HCT116 (cell line): ENCODE results near the gene HSP90AB1. TPM values are rescaled to one million over a fixed set of nuclear protein-coding genes. Genes with fewer than 3 reads are reported as not detected.

ENCODE experiments used
- ATAC-seq: fragments of 200-7000 bp; cut with Tn5 transposase; 2 replicates; pipeline ENCODE4 v1.9.1; 2020; ENCODE audit warnings: mild to moderate bottlenecking, moderate library complexity
- BruUV-seq: library from RNA; stranded (reverse); fragments of 400-500 nt; replicated peaks from 2 replicates; lab custom pipeline; 2021; lab: Mats Ljungman, UMichigan
- CTCF ChIA-PET: fragments of 300-600 bp; sonication (Branson Sonifier 250); formaldehyde crosslinking; loops from one replicate; lab custom pipeline; 2021; ENCODE audit warnings: antibody characterized with exemption; lab: Charles Lee
- POLR2A ChIA-PET: fragments of 300-600, 350-600 bp; sonication (Branson Sonifier 250); formaldehyde crosslinking; loops from one replicate; lab custom pipeline; 2021; ENCODE audit warnings: antibody characterized with exemption; lab: Charles Lee
- RAD21 ChIA-PET, 2 experiments: fragments of 300-600 bp; sonication (Branson Sonifier 250); formaldehyde crosslinking; loops; one replicate each; lab custom pipeline; 2023; ENCODE audit warnings: low total read pairs in 2 of 2; ENCODE audit not compliant: uncharacterized antibody in 2 of 2, unreplicated experiment in 2 of 2, low non-redundant PET in 1 of 2; lab: Charles Lee
- DNase-seq: peaks from one replicate; pipeline ENCODE4 v3.0.0-alpha.2; 2010; ENCODE audit warnings: low read depth, low spot score
- H2AFZ ChIP-seq: fragments of 200-600 bp; shearing (Covaris generic), sonication (generic); 2 replicates; pipeline ENCODE4 v1.6.1; 2017; ENCODE audit warnings: low read depth, mixed run types, mixed read lengths, antibody characterized with exemption, low read length; ENCODE audit not compliant: poor library complexity, severe bottlenecking
- H3K27ac ChIP-seq: 2 replicates; pipeline ENCODE4 v1.5.1; 2012; ENCODE audit warnings: low read depth, low read length
- H3K27me3 ChIP-seq: fragments of 200-600 bp; sonication (generic); 2 replicates; pipeline ENCODE4 v1.6.1; 2016; ENCODE audit warnings: mixed run types, low read length, mixed read lengths; ENCODE audit not compliant: insufficient read depth
- H3K36me3 ChIP-seq, 2 experiments: fragments of 200-500 bp in 1 of 2; fragments of 200-600 bp in 1 of 2; sonication (Bioruptor generic) in 1 of 2; sonication (generic) in 1 of 2; 2 replicates each; pipeline versions ENCODE4 v1.5.1 to v1.6.1; 2014 to 2016; ENCODE audit warnings: low read length in 2 of 2, inconsistent platforms in 1 of 2, mixed read lengths in 1 of 2, mixed run types in 1 of 2; ENCODE audit not compliant: insufficient read depth in 2 of 2, control insufficient read depth in 1 of 2
- H3K4me1 ChIP-seq, 2 experiments: fragments of 200-600 bp in 1 of 2; sonication (generic) in 1 of 2; 2 replicates each; pipeline versions ENCODE4 v1.5.1 to v1.6.1; 2012 to 2017; ENCODE audit warnings: low read length in 2 of 2, inconsistent platforms in 1 of 2, mild to moderate bottlenecking in 1 of 2, mixed read lengths in 1 of 2, mixed run types in 1 of 2, moderate library complexity in 1 of 2; ENCODE audit not compliant: insufficient read depth in 2 of 2, control insufficient read depth in 1 of 2
- H3K4me2 ChIP-seq: fragments of 200-600 bp; sonication (generic); 2 replicates; pipeline ENCODE4 v1.6.1; 2017; ENCODE audit warnings: mixed run types, low read length, mixed read lengths
- H3K4me3 ChIP-seq, 2 experiments: fragments of 200-600 bp in 1 of 2; sonication (generic) in 1 of 2; replicated peaks in 1 of 2; 2 replicates each; pipeline ENCODE4 v1.5.1; 2011 to 2016; ENCODE audit warnings: low read length in 2 of 2, control low read depth in 1 of 2, low read depth in 1 of 2, mild to moderate bottlenecking in 1 of 2, mixed read lengths in 1 of 2, mixed run types in 1 of 2
- H3K79me2 ChIP-seq: fragments of 200-600 bp; sonication (generic); 2 replicates; pipeline ENCODE4 v1.6.1; 2017; ENCODE audit warnings: mild to moderate bottlenecking, mixed run types, low read length, moderate library complexity, mixed read lengths; ENCODE audit not compliant: insufficient read depth
- H3K9ac ChIP-seq: fragments of 200-600 bp; sonication (generic); 2 replicates; pipeline ENCODE4 v1.6.1; 2016; ENCODE audit warnings: low read length, mixed read lengths
- H3K9me2 ChIP-seq: fragments of 200-600 bp; sonication (generic), shearing (Covaris generic); 2 replicates; pipeline ENCODE4 v1.6.1; 2017; ENCODE audit warnings: mixed run types, mild to moderate bottlenecking, moderate library complexity; ENCODE audit not compliant: insufficient read depth
- H3K9me3 ChIP-seq, 2 experiments: fragments of 200-500 bp in 1 of 2; fragments of 200-600 bp in 1 of 2; sonication (Bioruptor generic) in 1 of 2; sonication (generic) in 1 of 2; 2 replicates each; pipeline ENCODE4 v1.6.1; 2014 to 2017; ENCODE audit warnings: low read length in 2 of 2, mixed read lengths in 2 of 2, inconsistent platforms in 1 of 2, low read depth in 1 of 2, mild to moderate bottlenecking in 1 of 2, mixed run types in 1 of 2, moderate library complexity in 1 of 2; ENCODE audit not compliant: control insufficient read depth in 1 of 2, insufficient read depth in 1 of 2
- H4K20me1 ChIP-seq: fragments of 200-600 bp; sonication (generic), shearing (Covaris generic); 2 replicates; pipeline ENCODE4 v1.6.1; 2017; ENCODE audit warnings: mixed run types, mild to moderate bottlenecking, moderate library complexity; ENCODE audit not compliant: insufficient read depth
- CBX3 ChIP-seq: IDR thresholded peaks from 2 replicates; pipeline ENCODE4 v1.6.1; 2012; ENCODE audit warnings: low read depth
- EGR1 ChIP-seq: IDR thresholded peaks from 2 replicates; pipeline ENCODE4 v1.6.1; 2012; ENCODE audit warnings: low read depth
- ELF1 ChIP-seq: IDR thresholded peaks from 2 replicates; pipeline ENCODE4 v1.6.1; 2012; ENCODE audit warnings: low read depth, borderline replicate concordance
- EZH2phosphoT487 ChIP-seq: fragments of 200-600 bp; IDR thresholded peaks from 2 replicates; pipeline ENCODE4 v1.6.1; 2018; ENCODE audit warnings: antibody characterized with exemption, borderline replicate concordance
- JUND ChIP-seq: IDR thresholded peaks from 2 replicates; pipeline ENCODE4 v1.6.1; 2012
- POLR2AphosphoS5 ChIP-seq: IDR thresholded peaks from 2 replicates; pipeline ENCODE4 v1.6.1; 2011; ENCODE audit warnings: mild to moderate bottlenecking, low read depth, low read length, moderate library complexity
- RAD21 ChIP-seq: IDR thresholded peaks from 2 replicates; pipeline ENCODE4 v1.6.1; 2012; ENCODE audit warnings: low read depth, mild to moderate bottlenecking
- SP1 ChIP-seq: IDR thresholded peaks from 2 replicates; pipeline ENCODE4 v1.6.1; 2012; ENCODE audit warnings: low read depth
- SRF ChIP-seq: IDR thresholded peaks from 2 replicates; pipeline ENCODE4 v1.6.1; 2012; ENCODE audit warnings: low read depth
- TCF7L2 ChIP-seq: IDR thresholded peaks from 2 replicates; pipeline ENCODE4 v1.7.0; 2011; ENCODE audit warnings: borderline replicate concordance, inconsistent platforms; ENCODE audit not compliant: insufficient read depth, insufficient read length; ENCODE audit errors: extremely low read depth
- YY1 ChIP-seq: IDR thresholded peaks from 2 replicates; pipeline ENCODE4 v1.6.1; 2011; ENCODE audit warnings: low read length, low read depth, moderate library complexity, mild to moderate bottlenecking; ENCODE audit not compliant: insufficient replicate concordance; ENCODE audit errors: extremely low read depth
- ZNF274 ChIP-seq: fragments of 200-500 bp; sonication (Bioruptor generic); IDR thresholded peaks from 2 replicates; pipeline ENCODE4 v1.6.1; 2014; ENCODE audit warnings: mild to moderate bottlenecking, low read depth, low read length, inconsistent platforms
- intact Hi-C: fragments of 100-400 bp; cut with micrococcal nuclease; formaldehyde crosslinking; loops from 2 replicates; pipeline ENCODE4 v1.10.0; 2022
- total RNA-seq: library from RNA; stranded (reverse); gene quantifications from one replicate; pipeline ENCODE4 v1.2.1, GENCODE V29; 2021; ENCODE audit not compliant: unreplicated experiment
- TF ChIP-seq, protein P1 (sequence below): IDR thresholded peaks from 2 replicates; pipeline ENCODE4 v1.6.1; 2011; ENCODE audit warnings: mild to moderate bottlenecking, low read length, moderate library complexity; ENCODE audit not compliant: insufficient replicate concordance; ENCODE audit errors: extremely low read depth
- TF ChIP-seq, protein P2 (sequence below), 3 experiments: fragments of 200-600 bp in 1 of 3; sonication (generic) in 1 of 3; IDR thresholded peaks in 2 of 3; conservative IDR thresholded peaks in 1 of 3; 2 replicates each; pipeline ENCODE4 v1.5.1; 2012 to 2017; ENCODE audit warnings: low read depth in 2 of 3, low read length in 2 of 3, antibody characterized with exemption in 1 of 3, borderline replicate concordance in 1 of 3, control low read depth in 1 of 3, mild to moderate bottlenecking in 1 of 3, mixed read lengths in 1 of 3, mixed run types in 1 of 3, moderate library complexity in 1 of 3; ENCODE audit not compliant: insufficient read depth in 1 of 3
- TF ChIP-seq, protein P3 (sequence below): IDR thresholded peaks from 2 replicates; pipeline ENCODE4 v1.6.1; 2012
- TF ChIP-seq, protein P4 (sequence below): IDR thresholded peaks from 2 replicates; pipeline ENCODE4 v1.6.1; 2012; ENCODE audit warnings: low read depth
- TF ChIP-seq, protein P5 (sequence below): IDR thresholded peaks from 2 replicates; pipeline ENCODE4 v1.6.1; 2012

The HSP90AB1 gene
- total RNA-seq, 1 experiment from 2014 or later = 2,554 TPM

DNA sequence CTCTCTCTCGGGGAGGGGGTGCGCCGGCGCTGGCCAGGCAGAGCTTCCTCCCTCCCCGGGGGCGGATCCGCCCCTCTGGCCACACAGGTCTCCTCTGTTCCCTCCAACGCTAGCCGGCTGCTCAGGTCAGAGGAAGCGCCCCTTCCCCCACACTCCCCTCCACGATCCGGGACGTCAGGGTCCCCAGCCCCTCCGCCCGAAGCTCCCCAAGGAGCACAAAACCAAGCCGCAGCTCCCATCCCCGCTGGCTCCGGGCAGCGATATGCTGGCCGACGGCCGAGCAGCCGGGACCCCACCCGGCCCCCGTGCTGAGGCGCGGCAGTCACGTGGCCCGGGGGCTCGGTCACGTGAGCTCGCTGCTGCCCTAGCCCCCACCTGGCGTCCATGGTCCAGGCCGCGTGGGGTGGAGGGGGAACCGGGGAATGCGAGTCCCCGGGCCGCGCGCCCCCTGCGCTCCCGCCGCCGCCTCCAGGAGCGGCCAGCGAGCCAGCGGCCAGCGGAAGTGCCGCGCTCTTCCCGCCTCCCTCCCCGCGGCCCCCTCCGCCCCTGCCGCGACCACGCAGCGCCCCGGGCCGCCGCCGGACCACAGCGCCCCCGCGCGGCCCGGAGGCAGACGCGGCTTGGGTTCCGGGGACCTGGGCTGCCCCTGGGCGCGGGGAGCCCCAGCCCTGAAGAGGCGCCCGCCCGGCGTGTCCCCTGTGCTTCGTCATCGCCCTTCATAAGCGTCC lies 10.3 kb downstream of the HSP90AB1 start, which contains the start of gene SLC35B2:
SLC35B2 (minus strand) TSS at position 504 of the 728 bp plus-strand sequence; CDS start at position 386, 118 bp downstream.
- H4K20me1 ChIP-seq = peaks cover 21% of the 10 kb centered on the region; the same call in 1 of the 2 replicates
- no TSS peak for BruUV-seq
- H3K36me3 ChIP-seq = peaks cover 19 to 30% of the 10 kb centered on the region in 2 experiments; a peak in 3 of 4 replicates
- peak within 1 kb of the TSS; percentile 59 to 92 for H3K4me3 ChIP-seq
- peak within 1 kb of the TSS; percentile 93 for H3K9ac ChIP-seq
- H3K79me2 ChIP-seq = peaks cover 22% of the 10 kb centered on the region
- no peaks in the 10 kb centered on the region for H3K9me3 ChIP-seq
- ATAC-seq = peak; percentile 67
- no peak for DNase-seq
- no peaks in the 10 kb centered on the region for H3K9me2 ChIP-seq
- no peaks in the 10 kb centered on the region for H3K27me3 ChIP-seq
- no peak within 1 kb of the TSS for H2AFZ ChIP-seq
- H3K27ac ChIP-seq = peak within 1 kb of the TSS; percentile 95
- H3K4me1 ChIP-seq = peaks cover 2 to 21% of the 10 kb centered on the region in 2 experiments; a peak in 3 of 4 replicates
- ChIA-PET RAD21 (interaction anchor here in 1 of 2 experiments (0.8 kb wide), 1 partner anchor 84 kb away, joined by 3 read pairs; no protein-coding TSS in a partner anchor), POLR2A (interaction anchor here (0.6 to 3.4 kb wide), 6 partner anchors 8 to 85 kb away, joined by 3 to 74 read pairs (median 4); partner anchors contain the start of genes HSP90AB1 and SLC29A1), CTCF (interaction anchor here (0.6 to 2.0 kb wide), 11 partner anchors 9 to 161 kb away, joined by 3 to 16 read pairs (median 4); partner anchors contain the start of genes AARS2 and HSP90AB1)
- intact Hi-C loops = loop anchor here (2.0 kb wide), 1 partner anchor 84 kb away; no protein-coding TSS in a partner anchor
- peak within 1 kb of the TSS; percentile 99 for H3K4me2 ChIP-seq
- TF ChIP-seq ZNF274 = no peak
- TF ChIP-seq RAD21 = no peak
- TF ChIP-seq, protein P1, sequence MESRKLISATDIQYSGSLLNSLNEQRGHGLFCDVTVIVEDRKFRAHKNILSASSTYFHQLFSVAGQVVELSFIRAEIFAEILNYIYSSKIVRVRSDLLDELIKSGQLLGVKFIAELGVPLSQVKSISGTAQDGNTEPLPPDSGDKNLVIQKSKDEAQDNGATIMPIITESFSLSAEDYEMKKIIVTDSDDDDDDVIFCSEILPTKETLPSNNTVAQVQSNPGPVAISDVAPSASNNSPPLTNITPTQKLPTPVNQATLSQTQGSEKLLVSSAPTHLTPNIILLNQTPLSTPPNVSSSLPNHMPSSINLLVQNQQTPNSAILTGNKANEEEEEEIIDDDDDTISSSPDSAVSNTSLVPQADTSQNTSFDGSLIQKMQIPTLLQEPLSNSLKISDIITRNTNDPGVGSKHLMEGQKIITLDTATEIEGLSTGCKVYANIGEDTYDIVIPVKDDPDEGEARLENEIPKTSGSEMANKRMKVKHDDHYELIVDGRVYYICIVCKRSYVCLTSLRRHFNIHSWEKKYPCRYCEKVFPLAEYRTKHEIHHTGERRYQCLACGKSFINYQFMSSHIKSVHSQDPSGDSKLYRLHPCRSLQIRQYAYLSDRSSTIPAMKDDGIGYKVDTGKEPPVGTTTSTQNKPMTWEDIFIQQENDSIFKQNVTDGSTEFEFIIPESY = no peak
- TF ChIP-seq, protein P2, sequence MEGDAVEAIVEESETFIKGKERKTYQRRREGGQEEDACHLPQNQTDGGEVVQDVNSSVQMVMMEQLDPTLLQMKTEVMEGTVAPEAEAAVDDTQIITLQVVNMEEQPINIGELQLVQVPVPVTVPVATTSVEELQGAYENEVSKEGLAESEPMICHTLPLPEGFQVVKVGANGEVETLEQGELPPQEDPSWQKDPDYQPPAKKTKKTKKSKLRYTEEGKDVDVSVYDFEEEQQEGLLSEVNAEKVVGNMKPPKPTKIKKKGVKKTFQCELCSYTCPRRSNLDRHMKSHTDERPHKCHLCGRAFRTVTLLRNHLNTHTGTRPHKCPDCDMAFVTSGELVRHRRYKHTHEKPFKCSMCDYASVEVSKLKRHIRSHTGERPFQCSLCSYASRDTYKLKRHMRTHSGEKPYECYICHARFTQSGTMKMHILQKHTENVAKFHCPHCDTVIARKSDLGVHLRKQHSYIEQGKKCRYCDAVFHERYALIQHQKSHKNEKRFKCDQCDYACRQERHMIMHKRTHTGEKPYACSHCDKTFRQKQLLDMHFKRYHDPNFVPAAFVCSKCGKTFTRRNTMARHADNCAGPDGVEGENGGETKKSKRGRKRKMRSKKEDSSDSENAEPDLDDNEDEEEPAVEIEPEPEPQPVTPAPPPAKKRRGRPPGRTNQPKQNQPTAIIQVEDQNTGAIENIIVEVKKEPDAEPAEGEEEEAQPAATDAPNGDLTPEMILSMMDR (IDR thresholded peaks at IDR 0.05 in 2 of 3, conservative IDR thresholded peaks at IDR 0.05 in 1 of 3; ENCODE audit: borderline replicate concordance in 1 of 3, insufficient read depth in 1 of 3, low read depth in 2 of 3, low read length in 2 of 3) = peak; percentile 19 to 60 (median 44); a peak in 4 of 6 replicates
- TF ChIP-seq SRF = no peak
- no peak for TF ChIP-seq TCF7L2
- TF ChIP-seq EGR1 = no peak
- TF ChIP-seq, protein P3, sequence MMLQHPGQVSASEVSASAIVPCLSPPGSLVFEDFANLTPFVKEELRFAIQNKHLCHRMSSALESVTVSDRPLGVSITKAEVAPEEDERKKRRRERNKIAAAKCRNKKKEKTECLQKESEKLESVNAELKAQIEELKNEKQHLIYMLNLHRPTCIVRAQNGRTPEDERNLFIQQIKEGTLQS = no peak
- no peak for TF ChIP-seq ELF1
- TF ChIP-seq JUND = no peak
- no peak for TF ChIP-seq SP1
- TF ChIP-seq, protein P4, sequence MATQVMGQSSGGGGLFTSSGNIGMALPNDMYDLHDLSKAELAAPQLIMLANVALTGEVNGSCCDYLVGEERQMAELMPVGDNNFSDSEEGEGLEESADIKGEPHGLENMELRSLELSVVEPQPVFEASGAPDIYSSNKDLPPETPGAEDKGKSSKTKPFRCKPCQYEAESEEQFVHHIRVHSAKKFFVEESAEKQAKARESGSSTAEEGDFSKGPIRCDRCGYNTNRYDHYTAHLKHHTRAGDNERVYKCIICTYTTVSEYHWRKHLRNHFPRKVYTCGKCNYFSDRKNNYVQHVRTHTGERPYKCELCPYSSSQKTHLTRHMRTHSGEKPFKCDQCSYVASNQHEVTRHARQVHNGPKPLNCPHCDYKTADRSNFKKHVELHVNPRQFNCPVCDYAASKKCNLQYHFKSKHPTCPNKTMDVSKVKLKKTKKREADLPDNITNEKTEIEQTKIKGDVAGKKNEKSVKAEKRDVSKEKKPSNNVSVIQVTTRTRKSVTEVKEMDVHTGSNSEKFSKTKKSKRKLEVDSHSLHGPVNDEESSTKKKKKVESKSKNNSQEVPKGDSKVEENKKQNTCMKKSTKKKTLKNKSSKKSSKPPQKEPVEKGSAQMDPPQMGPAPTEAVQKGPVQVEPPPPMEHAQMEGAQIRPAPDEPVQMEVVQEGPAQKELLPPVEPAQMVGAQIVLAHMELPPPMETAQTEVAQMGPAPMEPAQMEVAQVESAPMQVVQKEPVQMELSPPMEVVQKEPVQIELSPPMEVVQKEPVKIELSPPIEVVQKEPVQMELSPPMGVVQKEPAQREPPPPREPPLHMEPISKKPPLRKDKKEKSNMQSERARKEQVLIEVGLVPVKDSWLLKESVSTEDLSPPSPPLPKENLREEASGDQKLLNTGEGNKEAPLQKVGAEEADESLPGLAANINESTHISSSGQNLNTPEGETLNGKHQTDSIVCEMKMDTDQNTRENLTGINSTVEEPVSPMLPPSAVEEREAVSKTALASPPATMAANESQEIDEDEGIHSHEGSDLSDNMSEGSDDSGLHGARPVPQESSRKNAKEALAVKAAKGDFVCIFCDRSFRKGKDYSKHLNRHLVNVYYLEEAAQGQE = no peak
- no peak for TF ChIP-seq EZH2phosphoT487
- peak; percentile 72 for TF ChIP-seq POLR2AphosphoS5
- TF ChIP-seq, protein P5, sequence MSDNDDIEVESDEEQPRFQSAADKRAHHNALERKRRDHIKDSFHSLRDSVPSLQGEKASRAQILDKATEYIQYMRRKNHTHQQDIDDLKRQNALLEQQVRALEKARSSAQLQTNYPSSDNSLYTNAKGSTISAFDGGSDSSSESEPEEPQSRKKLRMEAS = peak; percentile 92
- TF ChIP-seq YY1 = peak; percentile 46
- no peak for TF ChIP-seq CBX3
